Measurements from ENCODE around the gene URI1. TPM values are rescaled to one million over a fixed set of nuclear protein-coding genes. Genes with fewer than 3 reads are reported as not detected.

URI1 gene
- polyA plus RNA-seq, 1 of the 3 experiments (the other 2 are of a cell fraction), result 32.4 TPM

- CTCF ChIA-PET, result interaction anchor here (1.0 to 1.5 kb wide), 3 partner anchors 38 to 739 kb away, joined by 3 read pairs; no protein-coding TSS in a partner anchor
- H2AFZ ChIP-seq (ENCODE audit: low read depth), result no peak overlapping the region
- H3K27me3 ChIP-seq (ENCODE audit: insufficient read depth), result no peaks in the 10 kb centered on the region
- no peak for DNase-seq
- H3K36me3 ChIP-seq (replicated peaks in 1 of 2; ENCODE audit: control insufficient read depth in 1 of 2, insufficient read depth in 2 of 2, low read length in 1 of 2), result no peaks in the 10 kb centered on the region
- H3K4me1 ChIP-seq (ENCODE audit: control insufficient read depth in 1 of 2, insufficient read depth in 2 of 2, low read depth in 1 of 2, low read length in 1 of 2), result no peaks in the 10 kb centered on the region; a peak in 1 of 4 replicates
- 67% methylated on average over 14 of the region's 14 CpGs for WGBS (ENCODE audit: low lambda C conversion rate)
- TF ChIP-seq RXRA (IDR thresholded peaks at IDR 0.05; ENCODE audit: borderline replicate concordance, low read depth) (no peak), NFIC (IDR thresholded peaks at IDR 0.05; ENCODE audit: borderline replicate concordance) (no peak), POLR2AphosphoS5 (IDR thresholded peaks at IDR 0.05; ENCODE audit: low read depth, low read length) (no peak), REST (IDR thresholded peaks at IDR 0.05; ENCODE audit: low read depth, low read length) (no peak), CTCF (IDR thresholded peaks at IDR 0.05) (no peak), MXI1 (IDR thresholded peaks at IDR 0.05; ENCODE audit: low read depth, low read length) (no peak), MAX (IDR thresholded peaks at IDR 0.05; ENCODE audit: low read depth) (no peak), JUND (IDR thresholded peaks at IDR 0.05) (no peak), TAF1 (IDR thresholded peaks at IDR 0.05; ENCODE audit: borderline replicate concordance, low read depth, low read length) (no peak), RCOR1 (IDR thresholded peaks at IDR 0.05; ENCODE audit: low read length) (no peak), USF1 (IDR thresholded peaks at IDR 0.05; ENCODE audit: borderline replicate concordance, low read depth) (no peak), ELF1 (IDR thresholded peaks at IDR 0.05) (no peak), SIN3A (IDR thresholded peaks at IDR 0.05; ENCODE audit: borderline replicate concordance, low read depth, low read length) (no peak), SMC3 (IDR thresholded peaks at IDR 0.05; ENCODE audit: low read depth, low read length) (no peak), PBX3 (IDR thresholded peaks at IDR 0.05) (no peak), CHD2 (IDR thresholded peaks at IDR 0.05; ENCODE audit: low read length, partially characterized antibody) (no peak), TEAD4 (IDR thresholded peaks at IDR 0.05; ENCODE audit: borderline replicate concordance, insufficient read depth) (no peak), FOSL2 (IDR thresholded peaks at IDR 0.05; ENCODE audit: borderline replicate concordance, low read depth) (no peak)
- no peaks in the 10 kb centered on the region for H3K9me3 ChIP-seq
- no peaks in the 10 kb centered on the region for H3K79me2 ChIP-seq (ENCODE audit: insufficient read depth)
- H3K9ac ChIP-seq, result no peak overlapping the region
- no peaks in the 10 kb centered on the region for H4K20me1 ChIP-seq (ENCODE audit: insufficient read depth)
- H3K27ac ChIP-seq (ENCODE audit: low read depth in 2 of 2, low read length in 1 of 2), result no peak overlapping the region
- no peak overlapping the region for H3K4me3 ChIP-seq (ENCODE audit: low read depth in 2 of 2, low read length in 1 of 2)
- H3K9me2 ChIP-seq, result no peaks in the 10 kb centered on the region
- POLR2A ChIA-PET, result no interaction called here
- no peak overlapping the region for H3K4me2 ChIP-seq
- no peaks in the 10 kb centered on the region for H3F3A ChIP-seq (replicated peaks; ENCODE audit: insufficient read depth)
Measured at GRCh38 chr19:29927944-29928625, 14.0 kb upstream of the URI1 start.

Measured in SK-N-SH (cell line).